Cardiac atrium fibroblast (primary cell): Measurements from ENCODE around the gene COMMD1. TPM values are rescaled to one million over a fixed set of nuclear protein-coding genes. Genes with fewer than 3 reads are reported as not detected.

Experiments
- total RNA-seq: library from RNA; depleted of rRNA; stranded (reverse); fragments of >200 nt; gene quantifications from 2 replicates; pipeline ENCODE4 v1.2.3, GENCODE V29; 2015

Gene COMMD1
- 34.7 and 45.9 TPM in 2 replicates for total RNA-seq

DNA sequence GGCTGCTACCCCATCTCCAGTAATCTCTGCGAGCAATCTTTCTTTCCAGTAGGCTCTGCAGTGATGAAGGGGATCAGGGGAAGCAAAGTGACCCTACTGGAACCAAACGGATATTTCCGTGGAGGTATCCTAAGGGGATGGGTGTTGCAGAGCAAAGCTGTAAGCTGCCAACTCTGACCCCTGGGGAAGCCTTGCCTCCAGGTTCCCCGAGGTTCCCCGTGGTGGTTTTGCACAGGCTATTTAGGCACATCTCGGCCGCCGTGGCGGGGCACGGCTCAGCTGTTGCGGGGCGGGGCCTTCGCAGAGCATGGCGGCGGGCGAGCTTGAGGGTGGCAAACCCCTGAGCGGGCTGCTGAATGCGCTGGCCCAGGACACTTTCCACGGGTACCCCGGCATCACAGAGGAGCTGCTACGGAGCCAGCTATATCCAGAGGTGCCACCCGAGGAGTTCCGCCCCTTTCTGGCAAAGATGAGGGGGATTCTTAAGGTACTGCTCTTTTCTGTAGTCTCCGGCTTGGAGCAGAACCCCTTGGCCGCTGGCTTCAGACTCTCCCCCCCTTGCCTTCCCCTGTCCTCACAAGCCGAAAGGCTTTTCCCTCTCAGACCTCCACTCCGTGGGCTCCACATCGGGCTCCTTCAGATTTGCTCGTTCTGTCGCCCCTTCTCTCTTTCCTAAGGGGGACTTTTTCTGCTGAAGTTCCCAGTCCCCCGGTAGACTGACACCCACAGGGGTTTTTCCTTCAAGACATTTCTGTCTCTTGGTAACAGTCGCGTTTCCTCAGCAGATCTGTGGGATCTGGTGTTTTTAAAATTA lies at the start of gene COMMD1:
Gene COMMD1, plus strand, starts transcription at position 303 of the 814 bp plus-strand sequence. Its CDS starts 5 bp downstream, at position 308.

DNA sequence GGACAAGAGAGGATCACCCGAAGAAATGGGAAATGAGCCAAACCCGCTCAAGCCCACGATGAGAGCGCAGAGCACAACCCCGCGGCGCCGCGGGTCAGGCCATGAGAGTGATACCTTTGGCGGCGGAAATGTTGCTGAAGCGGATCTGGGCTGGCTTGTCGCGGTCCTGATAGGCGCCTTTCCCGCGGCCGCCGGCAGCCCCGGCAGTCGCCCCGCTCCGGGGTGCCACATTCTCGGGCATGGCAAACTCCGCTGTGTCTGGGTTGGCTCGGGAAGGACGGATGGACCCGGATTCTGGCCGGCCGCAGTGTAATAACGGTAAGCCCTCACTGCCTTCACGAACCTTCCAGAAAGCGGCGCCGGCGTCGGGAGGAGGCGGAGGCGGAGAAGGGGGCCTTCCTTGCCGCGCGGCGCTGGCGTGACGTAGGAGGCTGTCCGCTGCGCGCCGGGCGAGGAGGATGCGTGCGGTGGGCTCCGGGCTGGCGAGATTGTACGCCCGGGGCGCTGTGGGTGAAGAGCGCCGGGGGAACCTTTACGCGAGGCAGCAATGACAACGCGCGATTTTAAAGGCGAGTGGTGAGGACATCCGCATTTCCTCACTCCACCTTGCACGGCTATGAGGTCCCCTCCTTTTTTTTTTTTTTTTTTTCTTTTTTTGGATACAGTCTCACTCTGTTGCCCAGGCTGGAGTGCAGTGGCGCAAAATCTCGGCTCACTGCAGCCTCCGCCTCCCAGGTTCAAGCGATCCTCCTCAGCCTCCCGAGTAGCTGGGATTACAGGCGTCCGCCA lies 17.0 kb upstream of the COMMD1 start, which contains the start of gene CCT4:
Gene CCT4, minus strand, starts transcription at position 390 of the 789 bp plus-strand sequence. Its CDS starts 149 bp downstream, at position 241.

Other genes starting within 250 kb of the COMMD1 start
- 0.65 and 1.3 TPM in 2 replicates for gene FAM161A, start 51.6 kb upstream of the COMMD1 start, total RNA-seq
- 95.9 and 112 TPM in 2 replicates for gene CCT4, start 17.0 kb upstream of the COMMD1 start, total RNA-seq